GM12878 (cell line): ENCODE results near the gene KLF6. TPM values are rescaled to one million over a fixed set of nuclear protein-coding genes. Genes with fewer than 3 reads are reported as not detected.

ENCODE experiments used
- ATAC-seq: fragments of 200-7000 bp; cut with Tn5 transposase; 3 replicates; pipeline ENCODE4 v1.9.1; 2020; ENCODE audit warnings: mild to moderate bottlenecking, moderate library complexity
- BruUV-seq: library from RNA; stranded (reverse); fragments of 400-500 nt; replicated peaks from 2 replicates; lab custom pipeline; 2021; lab: Mats Ljungman, UMichigan
- CTCF ChIA-PET: fragments of 300-600 bp; sonication (Branson Sonifier 250); formaldehyde crosslinking; extraction: SDS; loops from one replicate; lab custom pipeline; 2021; ENCODE audit warnings: inconsistent platforms; lab: Yijun Ruan, JAX
- POLR2A ChIA-PET: fragments of 350-600 bp; formaldehyde crosslinking; extraction: SDS; loops from one replicate; lab custom pipeline; 2021; ENCODE audit warnings: inconsistent platforms; lab: Charles Lee
- RAD21 ChIA-PET: fragments of 300-600 bp; sonication (Branson Sonifier 250); formaldehyde crosslinking; loops from one replicate; lab custom pipeline; 2023; ENCODE audit warnings: antibody characterized with exemption; ENCODE audit not compliant: unreplicated experiment; lab: Charles Lee
- SMC1A ChIA-PET: fragments of 300-600 bp; sonication (Branson Sonifier 250); formaldehyde crosslinking; loops from one replicate; lab custom pipeline; 2023; ENCODE audit not compliant: unreplicated experiment, uncharacterized antibody; lab: Charles Lee
- DNase-seq: peaks from one replicate; pipeline ENCODE4 v3.0.0-alpha.2; 2011; ENCODE audit warnings: low read depth, low spot score
- FAIRE-seq: peaks from 3 replicates; lab custom pipeline; 2011; peaks lifted over from hg19 to GRCh38; lab: Jason Lieb, UNC
- H2AFZ ChIP-seq: 2 replicates; pipeline ENCODE4 v1.6.0; 2011; ENCODE audit warnings: low read depth, low read length, control low read depth; ENCODE audit not compliant: control insufficient read depth
- H3K27ac ChIP-seq: 2 replicates; pipeline ENCODE4 v1.5.1; 2011; ENCODE audit warnings: control low read depth; ENCODE audit not compliant: control insufficient read depth, insufficient read depth
- H3K27me3 ChIP-seq, 2 experiments: replicated peaks in 1 of 2; 2 replicates each; pipeline versions ENCODE4 v1.6.0 to v1.6.1; 2011; ENCODE audit warnings: low read length in 1 of 2; ENCODE audit not compliant: control insufficient read depth in 2 of 2, insufficient read depth in 2 of 2
- H3K36me3 ChIP-seq, 2 experiments: 2 replicates each; pipeline ENCODE4 v1.5.1; 2011; ENCODE audit warnings: low read length in 1 of 2; ENCODE audit not compliant: control insufficient read depth in 2 of 2, insufficient read depth in 2 of 2
- H3K4me1 ChIP-seq: 2 replicates; pipeline ENCODE4 v1.6.1; 2011; ENCODE audit warnings: mild to moderate bottlenecking, low read length, moderate library complexity, mixed read lengths; ENCODE audit not compliant: control insufficient read depth, insufficient read depth
- H3K4me2 ChIP-seq: 2 replicates; pipeline ENCODE4 v1.6.0; 2011; ENCODE audit warnings: control low read depth; ENCODE audit not compliant: control insufficient read depth, insufficient read depth
- H3K4me3 ChIP-seq: fragments of 200-600 bp; sonication (generic); 2 replicates; pipeline ENCODE4 v1.5.1; 2016
- H3K79me2 ChIP-seq: 2 replicates; pipeline ENCODE4 v1.6.0; 2011; ENCODE audit warnings: low read length; ENCODE audit not compliant: control insufficient read depth, insufficient read depth
- H3K9ac ChIP-seq: 2 replicates; pipeline ENCODE4 v1.8.0; 2011; ENCODE audit warnings: low read length, control low read depth, mixed read lengths; ENCODE audit not compliant: control insufficient read depth, insufficient read depth
- H3K9me3 ChIP-seq: replicated peaks from 3 replicates; pipeline ENCODE4 v1.5.1; 2011; ENCODE audit warnings: mild to moderate bottlenecking, low read length; ENCODE audit not compliant: control insufficient read depth, insufficient read depth
- H4K20me1 ChIP-seq: 2 replicates; pipeline ENCODE4 v1.6.0; 2011; ENCODE audit not compliant: control insufficient read depth, insufficient read depth
- ETV6 ChIP-seq, 2 experiments: fragments of 450-650 bp in 1 of 2; IDR thresholded peaks in 1 of 2; conservative IDR thresholded peaks in 1 of 2; 2 replicates each; pipeline ENCODE4 v1.6.1; 2014; ENCODE audit warnings: antibody characterized with exemption in 1 of 2, borderline replicate concordance in 1 of 2, low read depth in 1 of 2, mild to moderate bottlenecking in 1 of 2, moderate library complexity in 1 of 2
- HDAC6 ChIP-seq: fragments of 200-600 bp; sonication (generic); IDR thresholded peaks from one replicate; pipeline ENCODE4 v1.8.0; 2017; ENCODE audit warnings: antibody characterized with exemption; ENCODE audit not compliant: unreplicated experiment
- NBN ChIP-seq: fragments of 450-650 bp; IDR thresholded peaks from 2 replicates; pipeline ENCODE4 v1.6.1; 2016
- SREBF2 ChIP-seq: IDR thresholded peaks from 2 replicates; pipeline ENCODE4 v1.6.1; 2012; ENCODE audit warnings: mild to moderate bottlenecking, low read length
- SRF ChIP-seq, 2 experiments: IDR thresholded peaks; 2 replicates each; pipeline ENCODE4 v1.6.1; 2011; ENCODE audit warnings: low read depth in 2 of 2, low read length in 2 of 2, mild to moderate bottlenecking in 1 of 2, moderate library complexity in 1 of 2
- ZNF24 ChIP-seq: fragments of 450-650 bp; IDR thresholded peaks from 2 replicates; pipeline ENCODE4 v1.6.1; 2017; ENCODE audit warnings: antibody characterized with exemption, mild to moderate bottlenecking
- WGBS: methylation state at CpG from one replicate; pipeline ENCODE4 v1.1.6; 2016; ENCODE audit warnings: low lambda C conversion rate; ENCODE audit not compliant: insufficient replicate concordance, insufficient coverage; ENCODE audit errors: missing lambda C conversion rate; 5-methylcytosine and 5-hydroxymethylcytosine counted together
- in situ Hi-C: fragments of 300-500 bp; cut with MboI; formaldehyde crosslinking; loops from 9 replicates; pipeline ENCODE4 v1.14.3; 2018; ENCODE audit warnings: mixed read lengths
- intact Hi-C: fragments of 100-400 bp; cut with micrococcal nuclease; formaldehyde crosslinking; loops from one replicate; pipeline ENCODE4 v1.14.2; 2022; ENCODE audit not compliant: unreplicated experiment
- polyA plus RNA-seq, 11 experiments: library from polyadenylated mRNA; depleted of rRNA in 4 of 11; unstranded in 6 of 11; stranded (reverse) in 5 of 11; fragments of >200 nt; fragmentation: Nextera tagmentation in 4 of 11; fragmentation: Illumina TruSeq in 1 of 11; extraction: Ambion mirVana in 4 of 11; extraction: Trizol in 1 of 11; gene quantifications; 1 replicate in 1 of 11; 2 replicates in 10 of 11; pipeline versions ENCODE4 v1.2.1 to v1.2.3, GENCODE V29; 2011 to 2016; ENCODE audit warnings: inconsistent platforms in 2 of 11, missing spikeins in 2 of 11, low read depth in 1 of 11
- total RNA-seq, 4 experiments: library from RNA; depleted of rRNA in 3 of 4; stranded (reverse); fragments of >200 nt in 3 of 4; fragmentation: Illumina TruSeq in 1 of 4; extraction: Trizol in 1 of 4; gene quantifications; 2 replicates each; pipeline versions ENCODE4 v1.2.1 to v1.2.3, GENCODE V29; 2013 to 2021

The KLF6 gene
- total and polyA plus RNA-seq, 10 of the 15 experiments (the other 5 are each of a cell fraction or from before 2014, with no cell fraction given), result 7.4 to 54.1 (median 23.5) TPM

DNA sequence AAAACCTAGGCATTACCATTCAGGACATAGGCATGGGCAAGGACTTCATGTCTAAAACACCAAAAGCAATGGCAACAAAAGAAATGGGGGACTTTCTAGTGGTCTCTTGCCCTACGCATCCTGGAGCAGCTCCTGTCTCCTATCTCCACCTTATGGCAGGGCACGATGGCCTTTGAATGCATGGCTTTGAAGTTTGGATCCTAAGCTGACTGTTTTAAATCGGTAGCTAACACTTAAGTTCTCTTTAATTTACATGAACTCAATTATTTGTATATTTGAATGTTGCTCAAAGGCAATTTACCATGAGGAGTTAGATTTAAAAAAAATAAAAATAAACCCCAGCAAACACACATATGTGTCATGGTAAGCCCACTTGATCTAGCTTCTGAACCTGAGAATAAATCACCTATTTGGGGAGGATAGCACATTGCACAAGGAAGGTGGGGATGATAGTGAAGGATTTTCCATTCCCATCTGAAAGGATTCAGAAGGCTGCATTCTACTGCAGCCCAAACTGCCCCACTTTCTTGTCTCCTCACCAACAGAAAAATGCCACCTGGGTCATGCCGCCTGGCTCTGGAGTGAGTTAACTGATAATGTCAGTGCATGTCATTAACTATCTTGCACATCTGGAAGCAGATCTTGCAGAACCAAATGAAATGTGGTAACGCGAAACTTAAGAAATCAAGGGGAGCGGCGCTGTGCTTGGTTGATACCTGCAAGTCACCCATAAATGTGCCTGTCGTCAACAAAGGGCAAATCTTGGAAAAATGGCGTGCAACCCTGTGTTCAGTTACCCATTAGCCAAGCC lies 12.4 kb downstream of the KLF6 start:
- SMC1A ChIA-PET, result interaction anchor here (0.8 to 1.4 kb wide), 3 partner anchors 14 to 104 kb away, joined by 3 to 4 read pairs (median 4); no protein-coding TSS in a partner anchor
- CTCF ChIA-PET, result no interaction called here
- POLR2A ChIA-PET, result interaction anchor here (1.1 kb wide), 1 partner anchor 78 kb away, joined by 3 read pairs; no protein-coding TSS in a partner anchor
- Histone ChIP-seq H4K20me1 (no peaks in the 10 kb centered on the region), H3K9me3 (no peaks in the 10 kb centered on the region), H3K4me3 (no peak overlapping the region), H2AFZ (no peak overlapping the region), H3K4me2 (no peak overlapping the region), H3K27me3 (no peaks in the 10 kb centered on the region), H3K79me2 (peaks cover 2% of the 10 kb centered on the region; the same call in 1 of the 2 replicates), H3K4me1 (no peaks in the 10 kb centered on the region), H3K27ac (no peak overlapping the region), H3K36me3 (peaks cover 7 to 11% of the 10 kb centered on the region in 2 experiments; a peak in 3 of 4 replicates), H3K9ac (no peak overlapping the region)
- no peak for ATAC-seq
- intact Hi-C loops (no loop called here), in situ Hi-C loops (no loop called here)
- no TSS peak for BruUV-seq
- FAIRE-seq, result no peak
- no peak for DNase-seq
- RAD21 ChIA-PET, result no interaction called here
- TF ChIP-seq ZNF24, result no peak
- TF ChIP-seq HDAC6, result no peak
- no peak for TF ChIP-seq SRF (IDR thresholded peaks at IDR 0.05; ENCODE audit: low read depth in 2 of 2, low read length in 2 of 2)
- no peak for TF ChIP-seq NBN
- TF ChIP-seq ETV6 (conservative IDR thresholded peaks at IDR 0.05 in 1 of 2, IDR thresholded peaks at IDR 0.05 in 1 of 2; ENCODE audit: borderline replicate concordance in 1 of 2, low read depth in 1 of 2), result no peak
- no peak for TF ChIP-seq SREBF2
- 94% methylated on average over 10 of the region's 10 CpGs for WGBS
